ENCODE data around the gene TCTN2.

- TF ChIP-seq POLR2A (IDR thresholded peaks at IDR 0.05) (no peak), CTCF (IDR thresholded peaks at IDR 0.05) (no peak)
Observed at GRCh38 chr12:123707466-123707865, 36.6 kb downstream of the TCTN2 start.

Measured in thyroid gland (tissue), 4 donors.